Heart left ventricle (tissue), 16 donors: ENCODE results near the gene RAET1E. TPM values are rescaled to one million over a fixed set of nuclear protein-coding genes. Genes with fewer than 3 reads are reported as not detected.
A peak's percentile ranks its signal among the peaks of the same experiment; 100 is the strongest.

Experiments used
- ATAC-seq, 4 donors: fragments of 200-7000 bp; cut with Tn5 transposase; one replicate each; pipeline ENCODE4 v1.9.1; 2020 to 2022; ENCODE audit warnings: moderate library complexity in 4 of 4, mild to moderate bottlenecking in 3 of 4, moderate number of reproducible peaks in 1 of 4
- DNase-seq, 5 donors: peaks; one replicate each; pipeline ENCODE4 v3.0.0-alpha.2; 2020
- H3K27ac ChIP-seq, 12 donors: fragments of 200-600 bp; sonication (generic) in 4 of 12; one replicate each; pipeline versions ENCODE4 v1.5.0 to v1.8.0; 2016 to 2022; ENCODE audit warnings: mild to moderate bottlenecking in 2 of 12
- H3K27me3 ChIP-seq, 9 donors: fragments of 200-600 bp; sonication (generic) in 2 of 9; one replicate each; pipeline versions ENCODE4 v1.5.1 to v1.8.0; 2016 to 2022; ENCODE audit warnings: mild to moderate bottlenecking in 3 of 9
- H3K36me3 ChIP-seq, 9 donors: fragments of 200-600 bp; sonication (generic) in 2 of 9; one replicate each; pipeline versions ENCODE4 v1.5.0 to v1.8.0; 2018 to 2022; ENCODE audit warnings: mild to moderate bottlenecking in 2 of 9
- H3K4me1 ChIP-seq, 12 donors: fragments of 200-600 bp; sonication (generic) in 4 of 12; one replicate each; pipeline versions ENCODE4 v1.5.0 to v1.8.0; 2016 to 2022; ENCODE audit warnings: mild to moderate bottlenecking in 3 of 12
- H3K4me3 ChIP-seq, 12 donors: fragments of 200-600 bp; sonication (generic) in 4 of 12; one replicate each; pipeline versions ENCODE4 v1.5.0 to v1.8.0; 2017 to 2022; ENCODE audit warnings: mild to moderate bottlenecking in 9 of 12, moderate library complexity in 4 of 12
- H3K9me3 ChIP-seq, 12 donors: fragments of 200-600 bp; sonication (generic) in 4 of 12; one replicate each; pipeline versions ENCODE4 v1.5.0 to v1.8.0; 2016 to 2022; ENCODE audit warnings: mild to moderate bottlenecking in 1 of 12
- POLR2A ChIP-seq, 2 donors: fragments of 450-650 bp; IDR thresholded peaks; one replicate each; pipeline ENCODE4 v1.6.1; 2017; ENCODE audit warnings: antibody characterized with exemption in 2 of 2, mild to moderate bottlenecking in 2 of 2, moderate library complexity in 2 of 2
- WGBS, 4 donors: extraction: QIAGEN DNeasy Blood & Tissue Kit in 2 of 4; methylation state at CpG; one replicate each; pipeline versions ENCODE4 v1.1.5 to v1.1.7; 2013 to 2018; 5-methylcytosine and 5-hydroxymethylcytosine counted together
- intact Hi-C, 10 donors: fragments of 100-400 bp; cut with DNase I; formaldehyde crosslinking; loops; one replicate each; pipeline versions ENCODE4 v1.11.1 to v1.14.2; 2022
- polyA plus RNA-seq, 2 donors: library from polyadenylated mRNA; stranded (reverse); fragments of 200-250 nt; gene quantifications; one replicate each; pipeline ENCODE4 v1.2.3, GENCODE V29; 2013
- total RNA-seq, 9 donors: library from RNA; depleted of rRNA in 2 of 9; stranded (reverse); fragments of >200 nt in 2 of 9; fragmentation: NEBNext Ultra II Directional in 3 of 9; extraction: Animal tissue kit (Norgen Biotek cat#: 25700) in 3 of 9; gene quantifications; one replicate each; pipeline versions ENCODE4 v1.1.0 to v1.2.4, GENCODE V29; 2016 to 2023
- TF ChIP-seq, protein P1 (sequence below), 12 donors: fragments of 200-600 bp; sonication (generic) in 4 of 12; IDR thresholded peaks; one replicate each; pipeline versions ENCODE4 v1.5.0 to v1.8.0; 2018 to 2022; ENCODE audit warnings: antibody characterized with exemption in 12 of 12, mild to moderate bottlenecking in 5 of 12
- donor health status: ischemic (EF 13 %, LVEDD 7.1; RV severe dilation, severe dysfunction).
- donor health status: healthy with polysubstance abuse.
- donor health status: DM: no; HTN: yes; CAD: no.
- donor health status: DM: no; HTN: no; CAD: no.
- donor health status: ischemic (EF 25% LVEDD 6.9; RV normal size, moderate dysfunction).
- donor health status: ischemic (EF 25% LVEDD 5.7; RV mildly dilated, moderate dysfunction).
- donor health status: healthy.
- donor health status: DM: yes; HTN: yes; CAD: no.
- donor health status: ischemic (EF 35%, LVEDD 5.7; RV mildly dilated, moderate dysfunction).
- donor health status: nonischemic (EF 11% LVEDD 7.7; RV severe dilation, severe dysfunction).
- donor health status: DM: yes; HTN: yes; CAD: no.
- donor health status: PGD.
- donor health status: ischemic (EF 29% LVEDD 5.4; RV normal size, mild dysfunction).
- donor health status: nonischemic (EF 23%, LVEDD 6.1; RV moderate dilation, normal function).

RAET1E gene
- total and polyA plus RNA-seq, 11 donors, result 0.12 to 5.0 (median 0.46) TPM; not detected in 6

DNA sequence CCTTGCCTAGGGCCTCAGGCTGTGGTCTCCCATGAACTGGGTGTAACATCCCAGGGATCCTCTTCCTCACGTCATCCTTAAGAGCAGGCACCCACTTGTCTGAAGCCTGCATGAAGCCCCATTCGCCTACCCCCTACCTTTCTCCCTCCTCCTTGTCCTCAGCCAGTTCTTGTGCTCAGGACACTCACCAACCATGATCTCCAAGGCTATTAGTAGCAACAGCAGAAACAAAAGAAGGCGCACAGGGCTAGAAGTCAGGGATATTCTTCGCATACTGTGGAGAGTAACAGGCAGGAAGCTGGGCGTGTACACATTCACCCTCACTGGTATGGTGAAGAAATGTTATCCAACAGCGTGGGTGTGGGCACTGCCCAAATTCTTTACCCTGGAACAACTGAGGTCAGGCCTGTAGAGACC, 7.3 kb downstream of the RAET1E start:
- TF ChIP-seq, protein P1, sequence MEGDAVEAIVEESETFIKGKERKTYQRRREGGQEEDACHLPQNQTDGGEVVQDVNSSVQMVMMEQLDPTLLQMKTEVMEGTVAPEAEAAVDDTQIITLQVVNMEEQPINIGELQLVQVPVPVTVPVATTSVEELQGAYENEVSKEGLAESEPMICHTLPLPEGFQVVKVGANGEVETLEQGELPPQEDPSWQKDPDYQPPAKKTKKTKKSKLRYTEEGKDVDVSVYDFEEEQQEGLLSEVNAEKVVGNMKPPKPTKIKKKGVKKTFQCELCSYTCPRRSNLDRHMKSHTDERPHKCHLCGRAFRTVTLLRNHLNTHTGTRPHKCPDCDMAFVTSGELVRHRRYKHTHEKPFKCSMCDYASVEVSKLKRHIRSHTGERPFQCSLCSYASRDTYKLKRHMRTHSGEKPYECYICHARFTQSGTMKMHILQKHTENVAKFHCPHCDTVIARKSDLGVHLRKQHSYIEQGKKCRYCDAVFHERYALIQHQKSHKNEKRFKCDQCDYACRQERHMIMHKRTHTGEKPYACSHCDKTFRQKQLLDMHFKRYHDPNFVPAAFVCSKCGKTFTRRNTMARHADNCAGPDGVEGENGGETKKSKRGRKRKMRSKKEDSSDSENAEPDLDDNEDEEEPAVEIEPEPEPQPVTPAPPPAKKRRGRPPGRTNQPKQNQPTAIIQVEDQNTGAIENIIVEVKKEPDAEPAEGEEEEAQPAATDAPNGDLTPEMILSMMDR (IDR thresholded peaks at IDR 0.05), result no peak
- no peak for TF ChIP-seq POLR2A (IDR thresholded peaks at IDR 0.05)
- Histone ChIP-seq H3K9me3 (no peaks in the 10 kb centered on the region), H3K27ac (no peak overlapping the region), H3K27me3 (no peaks in the 10 kb centered on the region), H3K36me3 (no peaks in the 10 kb centered on the region), H3K4me3 (no peak overlapping the region), H3K4me1 (peaks cover 2 to 12% (median 9%) of the 10 kb centered on the region in 12 donors)
- DNase-seq (no peak), ATAC-seq (peak in 1 of 4 donors; percentile 34)
- intact Hi-C loops, result no loop called here
- 70 to 77% (median 73%) methylated on average over 6 of the region's 6 CpGs for WGBS, 4 donors

DNA sequence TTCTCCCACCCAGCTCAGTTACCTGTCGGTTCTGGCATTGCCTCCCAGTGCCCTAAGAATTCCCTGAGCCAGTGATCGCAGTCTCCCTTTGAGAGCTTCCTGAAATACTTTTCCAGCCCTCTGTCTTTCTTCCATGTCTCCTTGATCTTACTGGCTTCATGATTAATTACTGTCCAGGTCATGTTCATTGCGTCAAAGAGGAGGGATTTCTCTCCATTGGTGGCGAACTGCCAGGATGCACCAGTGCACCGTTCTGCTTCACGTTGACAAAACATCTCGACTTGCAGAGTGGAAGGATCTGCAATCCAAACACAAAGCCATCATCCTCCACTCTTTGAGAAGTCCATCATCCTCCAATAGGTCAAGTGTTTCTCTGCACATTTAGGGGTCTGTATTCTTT, 8.6 kb downstream of the RAET1E start:
- WGBS, 4 donors, result 72 to 91% (median 77%) methylated on average over 7 of the region's 7 CpGs
- H3K36me3 ChIP-seq, result no peaks in the 10 kb centered on the region
- H3K9me3 ChIP-seq, result no peaks in the 10 kb centered on the region
- H3K27ac ChIP-seq, result no peak overlapping the region
- H3K4me3 ChIP-seq, result no peak overlapping the region
- no peak for TF ChIP-seq POLR2A (IDR thresholded peaks at IDR 0.05)
- TF ChIP-seq, protein P1 (IDR thresholded peaks at IDR 0.05), result no peak
- no peaks in the 10 kb centered on the region for H3K27me3 ChIP-seq
- intact Hi-C loops, result no loop called here
- no peak for DNase-seq
- H3K4me1 ChIP-seq, result no peaks in the 10 kb centered on the region
- ATAC-seq, result no peak

DNA sequence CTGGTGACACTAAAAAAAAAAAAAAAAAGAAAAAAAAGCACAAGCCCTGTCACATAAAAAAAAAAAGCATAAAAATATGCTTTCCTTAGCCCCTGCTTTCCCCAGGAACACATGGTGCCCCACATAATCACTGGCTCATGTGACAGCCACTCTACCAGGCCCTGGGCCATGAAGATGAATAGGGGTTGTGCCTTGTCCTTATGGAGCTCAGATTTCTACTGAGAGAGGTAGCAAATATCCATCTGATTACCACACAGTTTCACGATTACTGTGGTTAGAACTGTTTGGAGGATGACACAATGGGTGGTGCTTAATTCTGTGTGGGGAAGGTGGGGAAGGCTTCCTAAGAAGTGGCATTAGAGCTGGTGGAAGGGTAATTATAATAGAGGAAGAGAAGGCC, 9.3 kb downstream of the RAET1E start:
- 54 to 72% (median 66%) methylated on average over 1 of the region's 1 CpG for WGBS, 4 donors
- DNase-seq, result no peak
- Histone ChIP-seq H3K36me3 (no peaks in the 10 kb centered on the region), H3K9me3 (no peaks in the 10 kb centered on the region), H3K4me1 (no peaks in the 10 kb centered on the region), H3K4me3 (no peak overlapping the region), H3K27me3 (no peaks in the 10 kb centered on the region), H3K27ac (no peak overlapping the region)
- intact Hi-C loops, result no loop called here
- TF ChIP-seq, protein P1 (IDR thresholded peaks at IDR 0.05), result no peak
- no peak for TF ChIP-seq POLR2A (IDR thresholded peaks at IDR 0.05)
- no peak for ATAC-seq

DNA sequence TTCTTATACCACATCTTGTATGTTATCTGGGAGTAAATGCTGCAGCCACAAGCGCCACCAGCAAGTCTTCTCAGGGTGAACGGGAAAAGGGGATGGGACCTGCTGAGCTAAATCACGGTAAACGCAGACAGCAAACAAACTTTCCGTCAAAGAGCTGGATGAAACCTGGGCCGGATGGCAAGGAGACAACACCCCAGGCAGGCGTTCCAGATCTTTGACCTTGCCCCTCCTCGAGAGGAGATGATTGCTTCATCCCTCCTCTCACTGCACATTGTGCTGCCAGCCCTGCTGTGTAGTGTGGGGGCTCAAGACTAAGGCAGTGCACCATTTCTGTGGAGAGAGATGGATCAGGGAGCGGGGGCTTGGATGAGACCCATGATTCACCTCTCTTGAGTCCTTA, 9.8 kb downstream of the RAET1E start:
- no peak for TF ChIP-seq POLR2A (IDR thresholded peaks at IDR 0.05)
- TF ChIP-seq, protein P1 (IDR thresholded peaks at IDR 0.05), result no peak
- Histone ChIP-seq H3K4me3 (no peak overlapping the region), H3K27ac (no peak overlapping the region), H3K27me3 (no peaks in the 10 kb centered on the region), H3K4me1 (no peaks in the 10 kb centered on the region), H3K9me3 (no peaks in the 10 kb centered on the region), H3K36me3 (no peaks in the 10 kb centered on the region)
- ATAC-seq (no peak), DNase-seq (no peak)
- intact Hi-C loops, result no loop called here
- 70 to 91% (median 80%) methylated on average over 8 to 9 of the region's 9 CpGs for WGBS, 4 donors
